ENCODE measurements around the gene ASCC3.

Gene ASCC3

DNA sequence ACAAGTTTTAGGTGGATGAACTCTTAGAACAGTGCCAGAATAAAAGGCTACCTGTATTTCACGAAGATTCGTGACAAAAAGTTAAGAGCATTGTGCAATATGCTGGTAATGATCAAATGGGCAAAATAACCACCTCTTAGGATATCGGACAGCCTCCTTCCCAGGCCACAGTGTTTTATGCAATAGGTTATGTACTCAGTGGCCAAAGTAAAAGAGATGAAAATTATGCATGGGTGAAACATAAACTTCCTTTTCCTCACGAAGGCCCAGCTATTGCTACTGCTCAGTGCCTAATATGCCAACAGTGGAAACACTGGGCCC lies 262.8 kb downstream of the ASCC3 start:
- no peaks in the 10 kb centered on the region for H3K4me1 ChIP-seq (ENCODE audit: control insufficient read depth in 1 of 2, insufficient read depth in 1 of 2, low read depth in 1 of 2, low read length in 1 of 2)
- no peaks in the 10 kb centered on the region for H3K36me3 ChIP-seq
- H3K9me3 ChIP-seq: no peaks in the 10 kb centered on the region
- TF ChIP-seq, protein P1, sequence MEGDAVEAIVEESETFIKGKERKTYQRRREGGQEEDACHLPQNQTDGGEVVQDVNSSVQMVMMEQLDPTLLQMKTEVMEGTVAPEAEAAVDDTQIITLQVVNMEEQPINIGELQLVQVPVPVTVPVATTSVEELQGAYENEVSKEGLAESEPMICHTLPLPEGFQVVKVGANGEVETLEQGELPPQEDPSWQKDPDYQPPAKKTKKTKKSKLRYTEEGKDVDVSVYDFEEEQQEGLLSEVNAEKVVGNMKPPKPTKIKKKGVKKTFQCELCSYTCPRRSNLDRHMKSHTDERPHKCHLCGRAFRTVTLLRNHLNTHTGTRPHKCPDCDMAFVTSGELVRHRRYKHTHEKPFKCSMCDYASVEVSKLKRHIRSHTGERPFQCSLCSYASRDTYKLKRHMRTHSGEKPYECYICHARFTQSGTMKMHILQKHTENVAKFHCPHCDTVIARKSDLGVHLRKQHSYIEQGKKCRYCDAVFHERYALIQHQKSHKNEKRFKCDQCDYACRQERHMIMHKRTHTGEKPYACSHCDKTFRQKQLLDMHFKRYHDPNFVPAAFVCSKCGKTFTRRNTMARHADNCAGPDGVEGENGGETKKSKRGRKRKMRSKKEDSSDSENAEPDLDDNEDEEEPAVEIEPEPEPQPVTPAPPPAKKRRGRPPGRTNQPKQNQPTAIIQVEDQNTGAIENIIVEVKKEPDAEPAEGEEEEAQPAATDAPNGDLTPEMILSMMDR (IDR thresholded peaks at IDR 0.05): no peak
- no peaks in the 10 kb centered on the region for H3K27me3 ChIP-seq
- no peak overlapping the region for H3K4me3 ChIP-seq (ENCODE audit: low read depth in 1 of 2, low read length in 1 of 2)
- H3K27ac ChIP-seq: no peak overlapping the region

DNA sequence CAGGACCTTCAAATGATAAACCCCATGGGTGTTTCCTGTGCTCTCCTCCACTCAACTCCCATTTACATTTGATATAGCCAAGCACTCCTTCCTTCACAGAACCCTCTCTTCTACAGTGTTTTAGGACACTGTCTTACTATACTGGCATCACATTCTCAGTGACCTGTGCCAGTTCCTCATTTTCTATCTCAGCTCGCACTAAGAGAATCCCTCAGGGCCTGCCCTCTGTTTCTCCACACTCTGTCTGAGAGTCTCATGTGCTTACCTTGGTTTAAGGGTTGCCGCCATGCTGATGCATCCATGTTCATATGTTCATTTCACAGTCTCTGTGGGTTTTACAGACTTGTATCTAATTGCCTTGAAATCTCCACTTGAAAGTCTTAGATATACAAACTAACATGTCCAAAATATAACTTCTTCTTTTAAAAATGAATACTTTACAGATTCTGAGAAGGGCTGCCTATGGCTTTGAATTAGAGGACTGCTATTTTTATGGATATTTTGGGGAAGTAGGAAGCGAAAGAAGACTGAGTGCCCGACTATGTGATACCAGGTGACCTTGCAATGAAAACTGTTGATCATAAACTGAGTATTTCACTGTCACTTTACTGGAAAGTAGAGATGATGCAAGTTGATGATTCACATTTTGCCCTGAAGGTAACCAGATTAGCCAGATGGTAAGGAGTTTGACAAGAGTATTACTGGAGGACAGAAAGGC lies 263.3 kb downstream of the ASCC3 start:
- TF ChIP-seq, protein P1 (IDR thresholded peaks at IDR 0.05): no peak
- Histone ChIP-seq H3K27me3 (no peaks in the 10 kb centered on the region), H3K36me3 (no peaks in the 10 kb centered on the region), H3K4me3 (ENCODE audit: low read depth in 1 of 2, low read length in 1 of 2) (no peak overlapping the region), H3K9me3 (no peaks in the 10 kb centered on the region), H3K27ac (no peak overlapping the region), H3K4me1 (ENCODE audit: control insufficient read depth in 1 of 2, insufficient read depth in 1 of 2, low read depth in 1 of 2, low read length in 1 of 2) (no peaks in the 10 kb centered on the region)

DNA sequence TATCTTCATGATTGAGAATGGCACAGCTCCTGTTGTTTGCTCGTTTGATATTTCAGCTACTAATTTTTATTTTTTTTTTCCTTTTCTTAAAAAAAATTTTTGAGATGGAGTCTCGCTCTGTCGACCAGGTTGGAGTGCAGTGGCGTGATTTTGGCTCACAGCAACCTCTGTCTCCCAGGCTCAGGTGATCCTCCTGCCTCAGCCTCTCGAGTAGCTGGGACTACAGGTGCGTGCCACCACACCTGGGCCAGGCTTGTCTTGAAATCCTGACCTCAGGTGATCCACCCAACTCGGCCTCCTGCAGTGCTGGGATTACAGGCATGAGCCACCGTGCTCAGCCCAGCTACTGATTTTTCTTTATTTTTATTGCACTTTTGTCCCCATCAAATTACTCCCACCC lies 266.2 kb downstream of the ASCC3 start:
- Histone ChIP-seq H3K27ac (no peak overlapping the region), H3K36me3 (no peaks in the 10 kb centered on the region), H3K9me3 (no peaks in the 10 kb centered on the region), H3K4me1 (ENCODE audit: control insufficient read depth in 1 of 2, insufficient read depth in 1 of 2, low read depth in 1 of 2, low read length in 1 of 2) (no peaks in the 10 kb centered on the region), H3K4me3 (ENCODE audit: low read depth in 1 of 2, low read length in 1 of 2) (no peak overlapping the region), H3K27me3 (no peaks in the 10 kb centered on the region)
- TF ChIP-seq, protein P1 (IDR thresholded peaks at IDR 0.05): no peak

DNA sequence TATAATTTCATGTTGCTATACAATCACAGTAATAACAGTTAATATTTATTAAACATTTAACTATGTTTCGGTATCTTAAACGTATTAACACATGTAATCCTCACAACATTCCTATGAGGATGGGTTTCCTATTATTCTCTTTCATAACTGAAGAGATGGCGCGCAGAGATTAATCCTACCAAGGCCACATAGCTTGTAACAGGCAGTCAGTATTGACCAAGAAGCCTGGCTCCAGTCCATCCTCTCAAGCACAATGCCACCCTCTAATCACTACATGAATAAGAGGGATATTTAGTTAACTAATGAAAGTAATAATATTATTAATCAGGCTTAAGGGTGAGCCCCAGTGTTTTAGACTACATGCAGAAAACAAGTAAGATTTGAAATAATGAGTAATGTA lies 266.7 kb downstream of the ASCC3 start:
- no peaks in the 10 kb centered on the region for H3K36me3 ChIP-seq

DNA sequence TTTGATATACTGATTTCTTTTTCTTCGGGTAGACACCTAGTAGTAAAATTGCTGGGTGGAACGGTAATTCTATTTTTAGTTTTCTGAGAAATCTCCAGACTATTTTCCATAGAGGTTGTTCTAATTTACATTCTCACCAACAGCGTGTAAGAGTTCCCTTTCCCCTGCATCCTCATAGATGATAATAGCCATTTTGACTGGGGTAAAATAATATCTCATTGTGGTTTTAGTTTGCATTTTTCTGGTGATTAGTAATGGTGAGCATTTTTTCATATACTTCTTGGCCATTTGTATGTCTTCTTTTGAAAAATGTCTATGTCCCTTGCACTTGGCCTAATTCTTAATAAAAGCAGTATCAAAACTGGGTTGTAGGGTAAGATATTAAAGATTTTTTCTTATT lies 267.5 kb downstream of the ASCC3 start:
- Histone ChIP-seq H3K27ac (no peak overlapping the region), H3K4me3 (ENCODE audit: low read depth in 1 of 2, low read length in 1 of 2) (no peak overlapping the region), H3K27me3 (no peaks in the 10 kb centered on the region), H3K9me3 (no peaks in the 10 kb centered on the region), H3K36me3 (no peaks in the 10 kb centered on the region), H3K4me1 (ENCODE audit: control insufficient read depth in 1 of 2, insufficient read depth in 1 of 2, low read depth in 1 of 2, low read length in 1 of 2) (no peaks in the 10 kb centered on the region)
- TF ChIP-seq, protein P1 (IDR thresholded peaks at IDR 0.05): no peak

More for the DNA sequence above, 266.7 kb downstream of the ASCC3 start:
- no peaks in the 10 kb centered on the region for H3K4me1 ChIP-seq (ENCODE audit: control insufficient read depth in 1 of 2, insufficient read depth in 1 of 2, low read depth in 1 of 2, low read length in 1 of 2)
- H3K9me3 ChIP-seq: no peaks in the 10 kb centered on the region
- TF ChIP-seq, protein P1 (IDR thresholded peaks at IDR 0.05): no peak
- no peak overlapping the region for H3K27ac ChIP-seq
- H3K4me3 ChIP-seq (ENCODE audit: low read depth in 1 of 2, low read length in 1 of 2): no peak overlapping the region
- no peaks in the 10 kb centered on the region for H3K27me3 ChIP-seq
